ENCODE results near the gene EPN3.

GRCh38 chr17:50550661-50551432 lies 18.3 kb downstream of the EPN3 start:
- TF ChIP-seq, protein P1, sequence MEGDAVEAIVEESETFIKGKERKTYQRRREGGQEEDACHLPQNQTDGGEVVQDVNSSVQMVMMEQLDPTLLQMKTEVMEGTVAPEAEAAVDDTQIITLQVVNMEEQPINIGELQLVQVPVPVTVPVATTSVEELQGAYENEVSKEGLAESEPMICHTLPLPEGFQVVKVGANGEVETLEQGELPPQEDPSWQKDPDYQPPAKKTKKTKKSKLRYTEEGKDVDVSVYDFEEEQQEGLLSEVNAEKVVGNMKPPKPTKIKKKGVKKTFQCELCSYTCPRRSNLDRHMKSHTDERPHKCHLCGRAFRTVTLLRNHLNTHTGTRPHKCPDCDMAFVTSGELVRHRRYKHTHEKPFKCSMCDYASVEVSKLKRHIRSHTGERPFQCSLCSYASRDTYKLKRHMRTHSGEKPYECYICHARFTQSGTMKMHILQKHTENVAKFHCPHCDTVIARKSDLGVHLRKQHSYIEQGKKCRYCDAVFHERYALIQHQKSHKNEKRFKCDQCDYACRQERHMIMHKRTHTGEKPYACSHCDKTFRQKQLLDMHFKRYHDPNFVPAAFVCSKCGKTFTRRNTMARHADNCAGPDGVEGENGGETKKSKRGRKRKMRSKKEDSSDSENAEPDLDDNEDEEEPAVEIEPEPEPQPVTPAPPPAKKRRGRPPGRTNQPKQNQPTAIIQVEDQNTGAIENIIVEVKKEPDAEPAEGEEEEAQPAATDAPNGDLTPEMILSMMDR (IDR thresholded peaks at IDR 0.05), result peak; percentile 79 to 93 (median 86)
- TF ChIP-seq POLR2A (IDR thresholded peaks at IDR 0.05), result no peak
